Pancreas (tissue), 10 donors: ENCODE results near the gene PHGDH. TPM values are rescaled to one million over a fixed set of nuclear protein-coding genes. Genes with fewer than 3 reads are reported as not detected.

ENCODE experiments used
- ATAC-seq, 4 donors: fragments of 200-7000 bp; cut with Tn5 transposase; one replicate each; pipeline versions ENCODE4 v1.8.0 to v1.9.1; 2020; ENCODE audit warnings: mild to moderate bottlenecking in 4 of 4, moderate library complexity in 4 of 4
- DNase-seq, 6 donors: peaks; one replicate each; pipeline ENCODE4 v3.0.0-alpha.2; 2020
- FAIRE-seq: peaks from 2 replicates; lab custom pipeline; 2012; peaks lifted over from hg19 to GRCh38; lab: Jason Lieb, UNC
- H3K27ac ChIP-seq, 4 donors: fragments of 200-600 bp; sonication (generic); 1 replicate in 3 of 4; 2 replicates in 1 of 4; pipeline versions ENCODE4 v1.5.0 to v1.8.0; 2020
- H3K27me3 ChIP-seq, 4 donors: fragments of 200-600 bp; one replicate each; pipeline ENCODE4 v1.8.0; 2021
- H3K36me3 ChIP-seq, 3 donors: fragments of 200-600 bp; sonication (generic) in 1 of 3; one replicate each; pipeline versions ENCODE4 v1.5.0 to v1.8.0; 2020 to 2021
- H3K4me1 ChIP-seq, 3 donors: fragments of 200-600 bp; one replicate each; pipeline ENCODE4 v1.8.0; 2021
- H3K4me3 ChIP-seq, 4 donors: fragments of 200-600 bp; sonication (generic) in 2 of 4; one replicate each; pipeline versions ENCODE4 v1.5.0 to v1.8.0; 2020 to 2021
- H3K9me3 ChIP-seq, 4 donors: fragments of 200-600 bp; one replicate each; pipeline ENCODE4 v1.8.0; 2021
- CTCF ChIP-seq, 4 donors: fragments of 200-600 bp; sonication (generic) in 3 of 4; IDR thresholded peaks; one replicate each; pipeline versions ENCODE4 v1.5.0 to v1.8.0; 2021; ENCODE audit warnings: antibody characterized with exemption in 4 of 4
- WGBS, 2 donors: extraction: QIAGEN DNeasy Blood & Tissue Kit; methylation state at CpG; one replicate each; pipeline ENCODE4 v1.1.7; 2013; 5-methylcytosine and 5-hydroxymethylcytosine counted together
- intact Hi-C, 3 donors: fragments of 100-400 bp; cut with DNase I; formaldehyde crosslinking; loops; one replicate each; pipeline versions ENCODE4 v1.11.1 to v1.14.2; 2022
- polyA plus RNA-seq, 2 donors: library from polyadenylated mRNA; stranded (reverse); fragments of 200-250 nt; gene quantifications; one replicate each; pipeline ENCODE4 v1.2.3, GENCODE V29; 2013
- total RNA-seq, 6 donors: library from RNA; stranded (reverse); fragmentation: NEBNext Ultra II Directional in 4 of 6; extraction: Animal tissue kit (Norgen Biotek cat#: 25700) in 4 of 6; gene quantifications; one replicate each; pipeline versions ENCODE4 v1.2.1 to v1.2.4, GENCODE V29; 2021 to 2023
- donor health status: healthy with polysubstance abuse.
- donor health status: DM: no; HTN: no; CAD: no; lungs with moderate emphysema.
- donor health status: DM: no; HTN: no; CAD: no.
- donor health status: control.
- donor health status: control.
- donor health status: Bipolar disorder and iron deficiency.
- donor health status: DM: yes; HTN: yes; CAD: no.
- donor health status: DM: no; HTN: no; CAD: no.
- donor health status: DM: no; HTN: no; CAD: no.
- donor health status: DM: yes; HTN: yes; CAD: no.

Gene PHGDH
- total and polyA plus RNA-seq, 8 donors, result 28.2 to 357 (median 70.4) TPM

GRCh38 chr1:119713749-119714456 is 2.2 kb downstream of the PHGDH start:
- no peak for DNase-seq
- WGBS, 2 donors, result 18 to 19% methylated on average over 6 of the region's 6 CpGs

GRCh38 chr1:119714583-119714982 is 2.8 kb downstream of the PHGDH start:
- 35 to 42% methylated on average over 8 of the region's 8 CpGs for WGBS, 2 donors
- H3K27ac ChIP-seq, result peak overlapping the region; percentile 46 to 87 (median 74)
- peak overlapping the region in 2 of 4 donors; percentile 41 to 75 for H3K4me3 ChIP-seq
- DNase-seq, result no peak
- no peaks in the 10 kb centered on the region for H3K27me3 ChIP-seq
- no peaks in the 10 kb centered on the region for H3K36me3 ChIP-seq
- no peak for TF ChIP-seq CTCF (IDR thresholded peaks at IDR 0.05)
- H3K9me3 ChIP-seq, result no peaks in the 10 kb centered on the region
- ATAC-seq, result peak in 1 of 4 donors; percentile 2
- intact Hi-C loops, result no loop called here
- H3K4me1 ChIP-seq, result peaks cover 18 to 52% (median 46%) of the 10 kb centered on the region in 3 donors
- FAIRE-seq, result no peak

More at GRCh38 chr1:119713749-119714456, 2.2 kb downstream of the PHGDH start:
- no peaks in the 10 kb centered on the region for H3K36me3 ChIP-seq
- H3K4me1 ChIP-seq, result peaks cover 18 to 45% (median 41%) of the 10 kb centered on the region in 3 donors
- no peaks in the 10 kb centered on the region for H3K27me3 ChIP-seq
- no peak for TF ChIP-seq CTCF (IDR thresholded peaks at IDR 0.05)
- ATAC-seq, result peak in 3 of 4 donors; percentile 1 to 15 (median 9)
- no peak for FAIRE-seq
- no peaks in the 10 kb centered on the region for H3K9me3 ChIP-seq
- peak overlapping the region in 3 of 4 donors; percentile 10 to 75 (median 41) for H3K4me3 ChIP-seq
- peak overlapping the region; percentile 46 to 87 (median 74) for H3K27ac ChIP-seq
- intact Hi-C loops, result no loop called here

- Histone ChIP-seq H3K36me3 (no peaks in the 10 kb centered on the region), H3K4me1 (peaks cover 23 to 57% (median 50%) of the 10 kb centered on the region in 3 donors), H3K27me3 (no peaks in the 10 kb centered on the region), H3K4me3 (no peak overlapping the region), H3K27ac (peak overlapping the region; percentile 25 to 87 (median 74)), H3K9me3 (no peaks in the 10 kb centered on the region)
- peak in 4 of 6 donors; percentile 39 to 68 (median 49) for DNase-seq
- intact Hi-C loops, result no loop called here
- peak; percentile 2 to 35 (median 16) for ATAC-seq
- FAIRE-seq, result no peak
- WGBS, 2 donors, result 7 to 8% methylated on average over 5 of the region's 5 CpGs
- no peak for TF ChIP-seq CTCF (IDR thresholded peaks at IDR 0.05)
Measured at GRCh38 chr1:119715542-119715941, 3.8 kb downstream of the PHGDH start.

GRCh38 chr1:119718409-119718808 is 6.7 kb downstream of the PHGDH start:
- Histone ChIP-seq H3K4me1 (peaks cover 31 to 70% (median 68%) of the 10 kb centered on the region in 3 donors), H3K9me3 (no peaks in the 10 kb centered on the region), H3K4me3 (no peak overlapping the region), H3K36me3 (peaks cover 0 to 4% (median 0%) of the 10 kb centered on the region in 3 donors), H3K27ac (peak overlapping the region in 3 of 4 donors; percentile 13 to 75 (median 58)), H3K27me3 (no peaks in the 10 kb centered on the region)
- FAIRE-seq, result no peak
- DNase-seq, result no peak
- intact Hi-C loops, result no loop called here
- TF ChIP-seq CTCF (IDR thresholded peaks at IDR 0.05), result no peak
- no peak for ATAC-seq

GRCh38 chr1:119718972-119719371 is 7.2 kb downstream of the PHGDH start:
- ATAC-seq, result peak; percentile 38 to 76 (median 68)
- no peak for TF ChIP-seq CTCF (IDR thresholded peaks at IDR 0.05)
- peak in 3 of 6 donors; percentile 48 to 65 (median 55) for DNase-seq
- H3K4me3 ChIP-seq, result no peak overlapping the region
- H3K27me3 ChIP-seq, result no peaks in the 10 kb centered on the region
- peaks cover 31 to 70% (median 63%) of the 10 kb centered on the region in 3 donors for H3K4me1 ChIP-seq
- intact Hi-C loops, result no loop called here
- H3K36me3 ChIP-seq, result peaks cover 0 to 10% (median 0%) of the 10 kb centered on the region in 3 donors
- H3K27ac ChIP-seq, result peak overlapping the region in 3 of 4 donors; percentile 13 to 75 (median 58)
- no peaks in the 10 kb centered on the region for H3K9me3 ChIP-seq
- FAIRE-seq, result no peak
- 16 to 20% methylated on average over 3 of the region's 3 CpGs for WGBS, 2 donors
